ENCODE measurements around the gene CALU.

DNA sequence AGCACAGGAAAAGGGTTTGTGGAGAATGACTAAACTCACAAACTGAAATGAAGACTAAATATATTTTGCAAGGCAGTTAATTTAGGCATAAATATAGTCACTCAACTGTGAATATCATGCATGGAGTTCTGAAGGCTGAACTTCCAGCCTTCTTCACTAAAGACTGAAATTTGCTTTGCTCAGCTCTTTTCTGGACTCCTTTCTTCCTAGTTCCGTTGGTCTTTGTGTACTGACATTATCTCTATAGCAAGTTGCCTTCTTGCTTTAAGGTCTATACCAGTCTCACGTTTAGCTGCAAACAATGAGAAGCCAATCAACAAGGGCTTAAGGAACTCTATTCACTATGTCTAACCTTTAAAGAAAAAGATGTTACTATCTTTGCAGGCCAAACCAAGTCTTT, 44.4 kb upstream of the CALU start:
- TF ChIP-seq, protein P1, sequence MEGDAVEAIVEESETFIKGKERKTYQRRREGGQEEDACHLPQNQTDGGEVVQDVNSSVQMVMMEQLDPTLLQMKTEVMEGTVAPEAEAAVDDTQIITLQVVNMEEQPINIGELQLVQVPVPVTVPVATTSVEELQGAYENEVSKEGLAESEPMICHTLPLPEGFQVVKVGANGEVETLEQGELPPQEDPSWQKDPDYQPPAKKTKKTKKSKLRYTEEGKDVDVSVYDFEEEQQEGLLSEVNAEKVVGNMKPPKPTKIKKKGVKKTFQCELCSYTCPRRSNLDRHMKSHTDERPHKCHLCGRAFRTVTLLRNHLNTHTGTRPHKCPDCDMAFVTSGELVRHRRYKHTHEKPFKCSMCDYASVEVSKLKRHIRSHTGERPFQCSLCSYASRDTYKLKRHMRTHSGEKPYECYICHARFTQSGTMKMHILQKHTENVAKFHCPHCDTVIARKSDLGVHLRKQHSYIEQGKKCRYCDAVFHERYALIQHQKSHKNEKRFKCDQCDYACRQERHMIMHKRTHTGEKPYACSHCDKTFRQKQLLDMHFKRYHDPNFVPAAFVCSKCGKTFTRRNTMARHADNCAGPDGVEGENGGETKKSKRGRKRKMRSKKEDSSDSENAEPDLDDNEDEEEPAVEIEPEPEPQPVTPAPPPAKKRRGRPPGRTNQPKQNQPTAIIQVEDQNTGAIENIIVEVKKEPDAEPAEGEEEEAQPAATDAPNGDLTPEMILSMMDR (IDR thresholded peaks at IDR 0.05): no peak
- TF ChIP-seq POLR2A (IDR thresholded peaks at IDR 0.05; ENCODE audit: low read depth) (no peak), POLR2AphosphoS5 (IDR thresholded peaks at IDR 0.05) (no peak)
